Stimulated activated CD4-positive, alpha-beta T cell treated with anti-CD3 and anti-CD28 coated beads, TNF-alpha, amount 100 ng/mL, for 48 hours (primary cell): ENCODE measurements around the gene TSNAX.

Experiments used
- DNase-seq, 3 donors: peaks; one replicate each; pipeline ENCODE4 v3.0.0-alpha.2; 2020; ENCODE audit warnings: low read depth in 3 of 3

The TSNAX gene

DNA sequence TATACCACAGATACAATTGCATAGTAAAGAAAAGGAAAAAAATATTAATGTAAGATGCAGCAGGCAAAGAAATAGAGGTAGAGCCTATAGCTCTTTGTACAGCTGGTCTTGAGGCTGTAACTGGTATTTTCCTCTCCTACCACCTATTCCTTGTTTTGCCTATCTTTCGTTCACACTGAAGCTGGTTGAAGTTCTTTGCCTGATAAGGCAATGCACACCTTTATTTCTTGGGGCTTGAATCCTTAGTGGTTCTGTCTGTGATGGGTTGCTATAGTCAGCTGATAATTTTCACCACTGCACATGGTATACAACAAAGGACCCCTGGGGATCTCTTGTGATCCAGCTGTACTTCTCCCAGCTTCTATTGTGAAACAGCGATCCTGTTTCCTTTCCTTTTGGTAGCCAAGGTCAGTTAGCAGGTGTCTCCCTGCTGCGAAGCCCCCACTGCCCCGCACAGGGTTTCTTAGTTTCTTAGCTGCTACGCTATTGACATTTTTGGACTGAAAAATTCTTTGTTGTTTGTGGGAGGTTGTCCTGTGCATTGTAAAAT, 9.9 kb upstream of the TSNAX start:
- no peak for DNase-seq

- DNase-seq = no peak
Observed at GRCh38 chr1:231519166-231519565, 9.3 kb upstream of the TSNAX start.

- DNase-seq = no peak
Observed at GRCh38 chr1:231522038-231522437, 6.4 kb upstream of the TSNAX start.

GRCh38 chr1:231522931-231523642, 5.4 kb upstream of the TSNAX start:
- no peak for DNase-seq

DNA sequence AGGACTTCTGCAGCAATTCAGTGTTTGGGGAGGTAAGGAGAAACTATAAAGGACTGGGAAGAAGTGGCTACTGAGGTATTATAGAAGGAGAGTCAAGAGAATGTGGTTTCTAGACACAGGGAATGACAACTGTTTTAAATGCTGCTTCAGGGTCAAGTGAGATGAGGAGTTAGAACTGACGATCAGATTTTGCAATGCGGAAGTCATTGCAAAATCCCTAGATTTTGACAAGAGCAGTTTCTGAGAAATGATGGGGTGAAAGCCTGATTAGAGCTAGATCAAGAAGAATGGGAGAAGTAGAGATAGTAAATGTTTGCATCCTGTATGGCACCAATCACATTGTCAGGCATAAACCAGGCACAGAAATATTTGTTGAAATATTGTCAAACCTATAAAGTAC, 4.7 kb upstream of the TSNAX start:
- no peak for DNase-seq

DNA sequence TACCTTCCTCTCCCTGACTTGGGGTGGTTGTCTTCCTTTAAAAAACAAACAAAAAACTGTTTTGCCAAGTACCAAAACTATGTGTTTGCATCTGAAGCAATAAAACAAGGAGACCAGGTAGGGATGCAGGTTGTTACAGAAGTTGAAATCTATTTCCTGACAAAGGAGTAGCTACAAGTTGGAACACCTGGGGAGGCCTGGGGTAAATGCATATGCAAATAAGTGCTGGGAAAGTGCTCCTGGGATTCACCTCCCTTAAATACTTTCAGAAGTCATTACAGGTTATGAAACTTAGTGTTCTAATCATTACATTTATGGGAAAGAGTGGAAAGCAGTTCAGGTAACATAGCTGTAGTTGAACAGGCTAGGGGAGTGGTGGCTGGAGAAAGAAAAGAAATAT, 1.9 kb upstream of the TSNAX start:
- no peak for DNase-seq

DNA sequence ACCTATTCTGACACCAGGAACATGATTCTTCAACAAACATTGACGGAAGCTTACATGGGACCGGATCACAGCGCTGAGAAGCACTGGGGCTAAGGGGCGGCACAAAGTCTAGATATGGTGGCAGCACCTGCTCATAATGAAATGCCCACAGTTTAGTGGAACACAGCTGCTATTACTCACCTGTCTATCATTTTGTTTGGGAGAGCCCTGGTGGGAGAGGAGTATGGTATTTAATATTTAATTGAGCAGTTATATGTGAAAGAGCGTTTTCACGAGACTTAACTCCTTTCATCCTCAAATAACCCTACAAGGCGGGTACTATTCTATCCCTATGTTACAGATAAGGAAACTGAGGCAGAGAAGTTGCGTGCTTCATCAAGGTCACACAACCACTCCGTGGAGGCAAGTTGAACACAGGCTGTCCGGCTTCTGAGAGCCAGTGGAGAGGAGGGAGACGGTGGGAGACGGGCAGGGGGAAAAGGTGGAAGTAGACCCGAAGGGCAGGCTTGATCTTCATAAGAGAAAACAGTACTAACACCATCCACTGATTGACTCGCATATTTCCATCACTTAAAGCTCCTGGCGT, 790 bp upstream of the TSNAX start:
- no peak for DNase-seq

- DNase-seq = no peak
Observed at GRCh38 chr1:231533240-231533639, 4.8 kb downstream of the TSNAX start.

DNA sequence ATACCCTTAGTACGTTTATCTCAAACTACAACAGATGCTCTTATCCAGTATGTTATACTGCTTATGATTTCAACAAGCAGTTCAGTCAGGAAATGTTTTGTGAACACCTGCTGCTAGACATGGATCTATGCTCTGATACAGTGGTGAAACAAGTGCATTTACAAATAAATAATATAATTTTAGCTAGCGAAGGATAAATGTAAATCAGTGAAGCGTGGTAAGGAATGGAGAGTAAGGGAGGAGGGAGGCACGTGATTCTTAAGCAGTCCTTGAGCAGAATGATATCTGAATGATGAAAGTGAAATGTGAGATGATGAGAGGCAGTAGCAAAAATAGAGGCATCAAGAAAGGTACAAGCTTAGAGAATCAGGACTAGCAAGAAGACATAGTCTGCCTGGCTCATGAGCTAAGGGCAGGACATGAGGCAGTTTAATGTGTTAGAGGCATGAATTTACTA, 6.3 kb downstream of the TSNAX start:
- no peak for DNase-seq

DNA sequence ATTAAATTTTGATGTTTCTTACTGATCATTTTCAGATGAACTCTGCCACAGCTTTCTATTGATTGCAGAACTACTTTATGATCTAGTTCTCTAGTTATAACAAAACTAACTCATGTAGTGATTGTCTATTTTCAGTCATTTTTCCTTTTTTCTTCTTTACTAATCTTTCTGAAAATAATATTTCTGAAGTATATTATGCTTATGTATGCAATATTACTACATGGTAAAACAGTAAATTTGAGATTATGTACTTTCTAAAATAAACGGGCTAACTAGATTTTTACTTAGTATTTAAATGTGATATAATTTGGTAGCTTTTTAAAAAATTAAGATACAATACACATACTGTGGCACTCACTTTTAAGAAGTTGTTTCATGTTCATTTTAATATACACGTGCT, 7.6 kb downstream of the TSNAX start:
- DNase-seq = no peak

- DNase-seq = no peak
Observed at GRCh38 chr1:231540847-231541246, 12.4 kb downstream of the TSNAX start.

GRCh38 chr1:231541842-231542241, 13.4 kb downstream of the TSNAX start:
- no peak for DNase-seq

GRCh38 chr1:231544943-231545592, 16.6 kb downstream of the TSNAX start:
- DNase-seq = no peak

- DNase-seq = no peak
Observed at GRCh38 chr1:231546693-231547092, 18.2 kb downstream of the TSNAX start.

GRCh38 chr1:231549733-231550447, 21.4 kb downstream of the TSNAX start:
- DNase-seq = no peak

DNA sequence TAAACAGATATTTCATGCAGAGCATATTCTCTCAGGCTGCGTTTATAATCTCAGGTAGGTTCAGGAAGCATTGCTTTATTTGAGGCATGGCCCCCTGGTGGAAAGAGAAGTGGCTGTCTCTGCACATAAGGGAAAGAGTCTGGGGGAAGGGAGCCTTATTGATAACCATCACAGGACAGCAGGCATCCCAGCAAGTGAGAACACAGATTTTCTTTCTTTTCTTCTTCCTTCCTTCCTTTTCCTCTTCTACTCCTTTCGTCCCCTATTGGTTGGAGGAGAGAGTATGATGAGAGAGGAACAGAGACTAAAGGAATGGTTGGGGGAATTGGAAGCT, 21.9 kb downstream of the TSNAX start:
- no peak for DNase-seq

GRCh38 chr1:231553320-231553719, 24.9 kb downstream of the TSNAX start:
- no peak for DNase-seq

DNA sequence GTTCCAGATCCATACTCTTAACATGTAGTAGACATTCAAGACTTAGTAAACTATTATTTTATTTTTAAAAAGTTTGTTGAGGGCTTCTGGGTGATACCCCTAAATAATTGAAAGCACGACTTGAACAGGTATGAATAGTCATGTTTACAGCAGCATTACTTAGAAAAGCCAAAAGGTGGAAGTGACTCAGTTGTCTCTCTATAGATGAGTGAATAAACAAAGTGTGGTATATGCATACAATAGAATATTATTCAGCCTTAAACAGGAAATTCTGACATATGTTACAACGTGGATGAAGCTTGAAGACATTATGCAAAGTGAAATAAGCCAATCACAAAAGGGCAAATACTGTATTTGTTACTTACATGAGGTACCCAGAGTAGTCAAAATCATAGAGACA, 26.5 kb downstream of the TSNAX start:
- DNase-seq = no peak

- no peak for DNase-seq
Observed at GRCh38 chr1:231557411-231557810, 28.9 kb downstream of the TSNAX start.

GRCh38 chr1:231557898-231558707, 29.6 kb downstream of the TSNAX start:
- no peak for DNase-seq

GRCh38 chr1:231558708-231559185, 30.3 kb downstream of the TSNAX start:
- no peak for DNase-seq
